DND-41 (cell line): ENCODE results near the gene PRRT3.

Experiments
- ATAC-seq: fragments of 200-7000 bp; cut with Tn5 transposase; 3 replicates; pipeline ENCODE4 v1.9.1; 2021; ENCODE audit warnings: low read depth; ENCODE audit not compliant: insufficient read depth
- DNase-seq: peaks from one replicate; pipeline ENCODE4 v3.0.0-alpha.2; 2020
- H2AFZ ChIP-seq: 2 replicates; pipeline ENCODE4 v1.6.0; 2012; ENCODE audit warnings: low read depth, low read length
- H3K27ac ChIP-seq: 2 replicates; pipeline ENCODE4 v1.5.1; 2012; ENCODE audit warnings: low read length, inconsistent platforms
- H3K27me3 ChIP-seq: fragments of 200-600 bp; sonication (generic); 2 replicates; pipeline ENCODE4 v1.6.0; 2012; ENCODE audit warnings: low read length, mild to moderate bottlenecking, inconsistent platforms; ENCODE audit not compliant: insufficient read depth, poor library complexity
- H3K36me3 ChIP-seq: 2 replicates; pipeline ENCODE4 v1.5.1; 2012; ENCODE audit warnings: low read length, inconsistent platforms; ENCODE audit not compliant: insufficient read depth
- H3K4me1 ChIP-seq: 2 replicates; pipeline ENCODE4 v1.5.1; 2012; ENCODE audit warnings: mild to moderate bottlenecking, low read length; ENCODE audit not compliant: insufficient read depth
- H3K4me2 ChIP-seq: 2 replicates; pipeline ENCODE4 v1.6.0; 2012; ENCODE audit warnings: mild to moderate bottlenecking, moderate library complexity, low read length, inconsistent platforms; ENCODE audit not compliant: insufficient read depth
- H3K4me3 ChIP-seq, 2 experiments: fragments of 200-600 bp in 1 of 2; shearing (Covaris generic) in 1 of 2; 2 replicates each; pipeline ENCODE4 v1.5.1; 2012 to 2016; ENCODE audit warnings: inconsistent platforms in 2 of 2, low read length in 2 of 2, mild to moderate bottlenecking in 2 of 2, low read depth in 1 of 2, moderate library complexity in 1 of 2
- H3K79me2 ChIP-seq: 2 replicates; pipeline ENCODE4 v1.6.0; 2012; ENCODE audit warnings: low read length, inconsistent platforms; ENCODE audit not compliant: insufficient read depth
- H3K9ac ChIP-seq: 2 replicates; pipeline ENCODE4 v1.6.0; 2012; ENCODE audit warnings: low read depth, mild to moderate bottlenecking, inconsistent platforms, low read length, moderate library complexity
- H3K9me3 ChIP-seq: 2 replicates; pipeline ENCODE4 v1.5.1; 2012; ENCODE audit warnings: low read length, moderate library complexity, mild to moderate bottlenecking, inconsistent platforms; ENCODE audit not compliant: insufficient read depth, severe bottlenecking
- H4K20me1 ChIP-seq: 2 replicates; pipeline ENCODE4 v1.6.0; 2012; ENCODE audit warnings: low read length; ENCODE audit not compliant: insufficient read depth
- EZH2 ChIP-seq: IDR thresholded peaks from 3 replicates; pipeline ENCODE4 v1.6.1; 2012; ENCODE audit warnings: borderline replicate concordance, low read depth, mild to moderate bottlenecking, moderate library complexity, low read length, inconsistent platforms; ENCODE audit not compliant: severe bottlenecking
- TF ChIP-seq, protein P1 (sequence below): IDR thresholded peaks from 2 replicates; pipeline ENCODE4 v1.5.1; 2012; ENCODE audit warnings: borderline replicate concordance, low read length, moderate library complexity, mild to moderate bottlenecking; ENCODE audit not compliant: poor library complexity, severe bottlenecking; ENCODE audit errors: extremely low read depth

The PRRT3 gene

DNA sequence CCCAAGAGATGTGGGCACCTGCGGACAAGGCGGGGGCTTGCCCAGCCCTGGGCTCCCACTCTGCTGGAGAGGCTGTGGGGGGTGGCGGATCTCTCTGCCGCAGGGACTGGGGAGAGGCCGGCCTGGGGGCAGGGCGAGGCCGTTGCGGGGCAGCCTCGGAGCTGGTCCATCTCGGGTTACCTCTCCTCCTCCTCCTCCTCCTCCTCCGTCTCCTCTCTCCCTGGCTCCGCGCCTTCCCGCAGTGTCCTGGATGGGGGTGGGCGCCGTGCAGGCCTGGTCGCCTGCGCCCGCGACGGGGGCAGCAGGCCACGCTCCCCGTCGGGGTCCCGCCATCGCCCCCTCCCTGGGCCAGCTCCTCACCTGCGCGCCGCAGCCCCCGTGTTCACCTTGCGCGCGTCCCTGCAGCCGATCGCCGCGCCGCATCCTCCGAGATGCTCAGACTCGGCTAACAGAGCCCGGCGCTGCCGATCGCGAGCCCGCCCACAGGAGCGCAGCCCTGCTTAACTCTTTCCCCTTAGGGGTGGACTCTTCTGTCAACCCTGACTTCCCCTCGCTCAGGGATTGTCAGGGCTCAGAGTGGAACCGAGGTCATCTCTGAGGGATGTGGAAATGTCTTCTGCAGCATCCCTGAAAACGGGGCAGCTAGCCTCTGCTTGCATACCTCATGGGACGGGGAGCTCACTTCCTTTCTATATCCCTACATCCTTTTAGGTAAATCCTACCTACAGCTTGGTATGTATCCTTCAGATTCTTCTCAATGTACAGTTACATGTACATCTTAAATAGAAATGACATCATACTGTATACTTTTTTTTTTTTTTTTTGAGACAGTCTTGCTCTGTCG, at the start of gene PRRT3:
PRRT3 (minus strand) TSS at position 447 of the 844 bp plus-strand sequence. CDS start 2,293 bp downstream, outside the sequence.
- H3K27ac ChIP-seq: no peak within 1 kb of the TSS

DNA sequence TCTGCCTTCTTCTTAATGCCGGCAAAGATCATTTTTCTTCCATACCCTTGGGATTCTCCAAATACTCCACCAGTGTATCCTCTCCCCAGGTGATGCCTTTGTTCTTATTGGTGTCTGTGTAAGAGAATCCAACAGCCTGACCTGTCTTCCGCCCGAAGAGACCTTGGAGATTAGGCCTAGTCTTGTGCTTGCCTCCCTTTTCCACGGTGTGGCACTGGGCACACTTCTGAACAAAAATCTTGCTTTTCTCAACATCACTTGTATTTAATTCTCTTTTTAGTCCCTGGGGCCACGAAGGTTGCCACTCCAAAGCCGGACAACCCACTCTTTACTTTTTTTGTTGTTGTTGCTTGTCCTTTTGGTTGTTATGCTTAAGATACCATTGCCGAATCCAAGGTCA, 48.5 kb upstream of the PRRT3 start:
- Histone ChIP-seq H3K79me2 (peaks cover 55% of the 10 kb centered on the region), H3K4me1 (no peaks in the 10 kb centered on the region), H3K27me3 (no peaks in the 10 kb centered on the region), H3K9ac (no peak overlapping the region), H3K4me3 (no peak overlapping the region), H2AFZ (no peak overlapping the region), H3K9me3 (no peaks in the 10 kb centered on the region), H3K4me2 (no peak overlapping the region), H3K27ac (no peak overlapping the region), H4K20me1 (peaks cover 26% of the 10 kb centered on the region), H3K36me3 (peaks cover 71% of the 10 kb centered on the region)
- TF ChIP-seq EZH2: no peak
- TF ChIP-seq, protein P1, sequence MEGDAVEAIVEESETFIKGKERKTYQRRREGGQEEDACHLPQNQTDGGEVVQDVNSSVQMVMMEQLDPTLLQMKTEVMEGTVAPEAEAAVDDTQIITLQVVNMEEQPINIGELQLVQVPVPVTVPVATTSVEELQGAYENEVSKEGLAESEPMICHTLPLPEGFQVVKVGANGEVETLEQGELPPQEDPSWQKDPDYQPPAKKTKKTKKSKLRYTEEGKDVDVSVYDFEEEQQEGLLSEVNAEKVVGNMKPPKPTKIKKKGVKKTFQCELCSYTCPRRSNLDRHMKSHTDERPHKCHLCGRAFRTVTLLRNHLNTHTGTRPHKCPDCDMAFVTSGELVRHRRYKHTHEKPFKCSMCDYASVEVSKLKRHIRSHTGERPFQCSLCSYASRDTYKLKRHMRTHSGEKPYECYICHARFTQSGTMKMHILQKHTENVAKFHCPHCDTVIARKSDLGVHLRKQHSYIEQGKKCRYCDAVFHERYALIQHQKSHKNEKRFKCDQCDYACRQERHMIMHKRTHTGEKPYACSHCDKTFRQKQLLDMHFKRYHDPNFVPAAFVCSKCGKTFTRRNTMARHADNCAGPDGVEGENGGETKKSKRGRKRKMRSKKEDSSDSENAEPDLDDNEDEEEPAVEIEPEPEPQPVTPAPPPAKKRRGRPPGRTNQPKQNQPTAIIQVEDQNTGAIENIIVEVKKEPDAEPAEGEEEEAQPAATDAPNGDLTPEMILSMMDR: no peak
- DNase-seq: no peak
- ATAC-seq: no peak

More for the DNA sequence above, at the start of gene PRRT3:
- peak; percentile 90 for ATAC-seq
- Histone ChIP-seq H3K79me2 (no peaks in the 10 kb centered on the region), H3K36me3 (no peaks in the 10 kb centered on the region), H3K4me3 (peak within 1 kb of the TSS in 1 of 2 experiments; percentile 49; a peak in 2 of 4 replicates), H3K27me3 (peaks cover 13% of the 10 kb centered on the region), H3K4me2 (peak within 1 kb of the TSS; percentile 71), H2AFZ (peak within 1 kb of the TSS; percentile 52), H4K20me1 (no peaks in the 10 kb centered on the region), H3K9ac (peak within 1 kb of the TSS; percentile 29; the same call in 1 of the 2 replicates), H3K9me3 (no peaks in the 10 kb centered on the region), H3K4me1 (peaks cover 14% of the 10 kb centered on the region)
- peak; percentile 52 for DNase-seq
- TF ChIP-seq, protein P1: no peak
- TF ChIP-seq EZH2: no peak

DNA sequence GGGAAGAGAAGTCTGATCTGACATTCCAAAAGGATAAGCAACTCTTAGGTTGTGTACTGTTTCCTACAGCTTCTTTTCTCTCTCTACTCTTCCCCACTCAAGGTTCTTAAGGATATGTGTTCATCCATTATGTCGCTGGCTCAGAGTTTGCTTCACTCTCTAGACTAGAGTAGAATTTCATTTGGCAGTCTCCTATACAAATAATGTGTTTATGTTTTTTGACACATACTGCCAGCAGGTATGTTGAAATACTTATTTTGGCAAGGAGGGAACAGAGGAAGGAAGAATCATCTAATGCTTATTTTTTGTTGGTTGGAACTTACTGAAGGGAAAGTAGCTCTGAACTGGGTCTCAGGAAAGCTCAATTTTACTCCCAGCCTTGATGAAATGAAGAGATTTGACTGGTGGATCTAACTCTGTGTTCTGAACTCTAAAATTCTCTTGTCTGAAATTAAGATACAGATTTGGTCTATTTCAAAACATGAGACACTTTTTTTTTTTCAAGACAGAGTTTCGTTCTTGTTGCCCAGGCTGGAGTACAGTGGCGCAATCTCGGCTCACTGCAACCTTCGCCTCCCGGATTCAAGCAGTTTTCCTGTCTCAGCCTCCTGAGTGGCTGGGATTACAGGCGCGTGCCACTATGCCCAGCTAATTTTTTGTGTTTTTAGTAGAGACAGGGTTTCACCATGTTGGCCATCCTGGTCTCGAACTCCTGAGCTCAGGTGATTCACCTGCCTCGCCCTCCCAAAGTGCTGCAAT, 42.1 kb upstream of the PRRT3 start:
- H3K79me2 ChIP-seq: peaks cover 84% of the 10 kb centered on the region
- TF ChIP-seq, protein P1: no peak
- TF ChIP-seq EZH2: no peak
- peaks cover 56% of the 10 kb centered on the region for H3K36me3 ChIP-seq
- no peak overlapping the region for H2AFZ ChIP-seq
- H3K9me3 ChIP-seq: no peaks in the 10 kb centered on the region
- no peaks in the 10 kb centered on the region for H3K4me1 ChIP-seq
- no peak overlapping the region for H3K9ac ChIP-seq
- no peak overlapping the region for H3K4me3 ChIP-seq
- no peak overlapping the region for H3K4me2 ChIP-seq
- H3K27me3 ChIP-seq: no peaks in the 10 kb centered on the region
- ATAC-seq (no peak), DNase-seq (no peak)
- peaks cover 10% of the 10 kb centered on the region; the same call in 1 of the 2 replicates for H4K20me1 ChIP-seq
- no peak overlapping the region for H3K27ac ChIP-seq
